K562 (cell line): ENCODE measurements around the gene AFG1L. TPM values are rescaled to one million over a fixed set of nuclear protein-coding genes. Genes with fewer than 3 reads are reported as not detected.

Experiments
- CBX3 ChIP-seq, 2 experiments: IDR thresholded peaks; 1 replicate in 1 of 2; 2 replicates in 1 of 2; pipeline ENCODE4 v1.6.1; 2012; ENCODE audit warnings: inconsistent platforms in 2 of 2, low read length in 2 of 2, borderline replicate concordance in 1 of 2, control low read depth in 1 of 2
- ELF2 ChIP-seq: fragments of 250-450 bp; sonication (Bioruptor Pico); IDR thresholded peaks from 2 replicates; pipeline ENCODE4 v1.5.0; 2021; ENCODE audit warnings: mild to moderate bottlenecking
- ETV5 ChIP-seq: sonication (generic); formaldehyde crosslinking; IDR thresholded peaks from 2 replicates; pipeline ENCODE4 v1.4.0; 2020; ENCODE audit warnings: low read depth, mild to moderate bottlenecking, missing genetic modification reagents
- KHSRP ChIP-seq: fragments of 450-650 bp; IDR thresholded peaks from 2 replicates; pipeline ENCODE4 v1.6.1; 2017
- NCOA4 ChIP-seq: fragments of 450-650 bp; IDR thresholded peaks from 2 replicates; pipeline ENCODE4 v1.6.1; 2018; ENCODE audit warnings: mild to moderate bottlenecking; ENCODE audit not compliant: partially characterized antibody
- NRF1 ChIP-seq, 2 experiments: fragments of 450-650 bp; IDR thresholded peaks in 1 of 2; conservative IDR thresholded peaks in 1 of 2; 2 replicates each; pipeline ENCODE4 v1.6.1; 2014; ENCODE audit warnings: mild to moderate bottlenecking in 2 of 2
- RBFOX2 ChIP-seq: fragments of 200-400 bp; formaldehyde crosslinking; IDR thresholded peaks from 2 replicates; pipeline ENCODE4 v1.6.1; 2017; ENCODE audit warnings: low read depth, mild to moderate bottlenecking, low read length, moderate library complexity
- RBM34 ChIP-seq: fragments of 200-400 bp; formaldehyde crosslinking; IDR thresholded peaks from 2 replicates; pipeline ENCODE4 v1.6.1; 2018; ENCODE audit warnings: low read length, borderline replicate concordance; ENCODE audit not compliant: insufficient read depth
- RREB1 ChIP-seq: fragments of 250-450 bp; sonication (Bioruptor Pico); IDR thresholded peaks from 2 replicates; pipeline ENCODE4 v1.4.0; 2020
- TAF7 ChIP-seq: fragments of 450-650 bp; IDR thresholded peaks from 2 replicates; pipeline ENCODE4 v1.6.1; 2016; ENCODE audit warnings: missing genetic modification characterization, missing compliant biosample characterization
- TEAD1 ChIP-seq, 2 experiments: fragments of 450-650 bp in 1 of 2; sonication (generic) in 1 of 2; formaldehyde crosslinking; IDR thresholded peaks; 2 replicates each; pipeline versions ENCODE4 v1.4.0 to v1.8.0; 2020 to 2022; ENCODE audit warnings: mild to moderate bottlenecking in 2 of 2, missing genetic modification reagents in 1 of 2
- ZNF449 ChIP-seq: fragments of 250-450 bp; sonication (Bioruptor Pico); IDR thresholded peaks from 2 replicates; pipeline ENCODE4 v1.8.0; 2022; ENCODE audit warnings: moderate library complexity, mild to moderate bottlenecking, inconsistent platforms
- polyA plus RNA-seq, 8 experiments: library from polyadenylated mRNA; depleted of rRNA in 4 of 8; stranded (reverse) in 5 of 8; unstranded in 3 of 8; fragments of >200 nt; fragmentation: Nextera tagmentation in 2 of 8; fragmentation: Illumina TruSeq in 1 of 8; extraction: Ambion mirVana in 2 of 8; extraction: Trizol in 1 of 8; gene quantifications; 2 replicates each; pipeline versions ENCODE4 v1.2.1 to v1.2.3, GENCODE V29; 2011 to 2014; ENCODE audit warnings: inconsistent platforms in 1 of 8, missing spikeins in 1 of 8
- total RNA-seq, 7 experiments: library from RNA; depleted of rRNA in 6 of 7; stranded (reverse); fragments of >200 nt in 6 of 7; fragmentation: Illumina TruSeq in 2 of 7; extraction: Trizol in 2 of 7; gene quantifications; 2 replicates each; pipeline versions ENCODE4 v1.2.1 to v1.2.3, GENCODE V29; 2011 to 2021; ENCODE audit warnings: low replicate concordance in 1 of 7
- TF ChIP-seq, protein P1 (sequence below): fragments of 450-650 bp; conservative IDR thresholded peaks from 2 replicates; pipeline ENCODE4 v1.6.1; 2016; ENCODE audit warnings: missing genetic modification characterization, low read depth, mild to moderate bottlenecking, missing compliant biosample characterization, moderate library complexity
- TF ChIP-seq, protein P2 (sequence below), 2 experiments: fragments of 450-650 bp in 1 of 2; IDR thresholded peaks; 2 replicates each; pipeline ENCODE4 v1.6.1; 2011 to 2017; ENCODE audit warnings: low read depth in 2 of 2, antibody characterized with exemption in 1 of 2, borderline replicate concordance in 1 of 2, low read length in 1 of 2, mild to moderate bottlenecking in 1 of 2, mixed read lengths in 1 of 2; ENCODE audit not compliant: control insufficient read depth in 1 of 2

The AFG1L gene
- total and polyA plus RNA-seq, 9 of the 15 experiments (the other 6 are each of a cell fraction or from before 2014, with no cell fraction given) = 2.2 to 15.5 (median 5.8) TPM

- TF ChIP-seq ZNF449 (CRISPR knock-in tag) (no peak), ETV5 (peak; percentile 81; the same call in 1 of the 2 replicates), CBX3 (IDR thresholded peaks at IDR 0.05; ENCODE audit: borderline replicate concordance in 1 of 2, low read length in 2 of 2) (peak in 1 of 2 experiments; percentile 30; a peak in 1 of 3 replicates), RBFOX2 (peak; percentile 97), NRF1 (conservative IDR thresholded peaks at IDR 0.05 in 1 of 2, IDR thresholded peaks at IDR 0.05 in 1 of 2) (peak; percentile 88 to 90), RREB1 (CRISPR knock-in tag) (no peak), TAF7 (tag) (0 out of 2 replicates have a peak, but pooled peaks have one; percentile 32), RBM34 (peak; percentile 78; the same call in 1 of the 2 replicates), TEAD1 (CRISPR knock-in tag; IDR thresholded peaks at IDR 0.05) (peak in 1 of 2 experiments; percentile 78; a peak in 1 of 4 replicates), KHSRP (no peak), ELF2 (CRISPR knock-in tag) (peak; percentile 69), NCOA4 (no peak)
- TF ChIP-seq, protein P1, sequence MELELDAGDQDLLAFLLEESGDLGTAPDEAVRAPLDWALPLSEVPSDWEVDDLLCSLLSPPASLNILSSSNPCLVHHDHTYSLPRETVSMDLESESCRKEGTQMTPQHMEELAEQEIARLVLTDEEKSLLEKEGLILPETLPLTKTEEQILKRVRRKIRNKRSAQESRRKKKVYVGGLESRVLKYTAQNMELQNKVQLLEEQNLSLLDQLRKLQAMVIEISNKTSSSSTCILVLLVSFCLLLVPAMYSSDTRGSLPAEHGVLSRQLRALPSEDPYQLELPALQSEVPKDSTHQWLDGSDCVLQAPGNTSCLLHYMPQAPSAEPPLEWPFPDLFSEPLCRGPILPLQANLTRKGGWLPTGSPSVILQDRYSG (tag) = no peak
- TF ChIP-seq, protein P2, sequence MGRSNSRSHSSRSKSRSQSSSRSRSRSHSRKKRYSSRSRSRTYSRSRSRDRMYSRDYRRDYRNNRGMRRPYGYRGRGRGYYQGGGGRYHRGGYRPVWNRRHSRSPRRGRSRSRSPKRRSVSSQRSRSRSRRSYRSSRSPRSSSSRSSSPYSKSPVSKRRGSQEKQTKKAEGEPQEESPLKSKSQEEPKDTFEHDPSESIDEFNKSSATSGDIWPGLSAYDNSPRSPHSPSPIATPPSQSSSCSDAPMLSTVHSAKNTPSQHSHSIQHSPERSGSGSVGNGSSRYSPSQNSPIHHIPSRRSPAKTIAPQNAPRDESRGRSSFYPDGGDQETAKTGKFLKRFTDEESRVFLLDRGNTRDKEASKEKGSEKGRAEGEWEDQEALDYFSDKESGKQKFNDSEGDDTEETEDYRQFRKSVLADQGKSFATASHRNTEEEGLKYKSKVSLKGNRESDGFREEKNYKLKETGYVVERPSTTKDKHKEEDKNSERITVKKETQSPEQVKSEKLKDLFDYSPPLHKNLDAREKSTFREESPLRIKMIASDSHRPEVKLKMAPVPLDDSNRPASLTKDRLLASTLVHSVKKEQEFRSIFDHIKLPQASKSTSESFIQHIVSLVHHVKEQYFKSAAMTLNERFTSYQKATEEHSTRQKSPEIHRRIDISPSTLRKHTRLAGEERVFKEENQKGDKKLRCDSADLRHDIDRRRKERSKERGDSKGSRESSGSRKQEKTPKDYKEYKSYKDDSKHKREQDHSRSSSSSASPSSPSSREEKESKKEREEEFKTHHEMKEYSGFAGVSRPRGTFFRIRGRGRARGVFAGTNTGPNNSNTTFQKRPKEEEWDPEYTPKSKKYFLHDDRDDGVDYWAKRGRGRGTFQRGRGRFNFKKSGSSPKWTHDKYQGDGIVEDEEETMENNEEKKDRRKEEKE (IDR thresholded peaks at IDR 0.05; ENCODE audit: borderline replicate concordance in 1 of 2, control insufficient read depth in 1 of 2, low read depth in 2 of 2, low read length in 1 of 2) = no peak
Measured at GRCh38 chr6:108260809-108261569, 33.9 kb upstream of the AFG1L start, which contains the start of gene SNX3 (continued).
